ENCODE measurements around the gene KHSRP.
A peak's percentile ranks its signal among the peaks of the same experiment; 100 is the strongest.

The KHSRP gene

DNA sequence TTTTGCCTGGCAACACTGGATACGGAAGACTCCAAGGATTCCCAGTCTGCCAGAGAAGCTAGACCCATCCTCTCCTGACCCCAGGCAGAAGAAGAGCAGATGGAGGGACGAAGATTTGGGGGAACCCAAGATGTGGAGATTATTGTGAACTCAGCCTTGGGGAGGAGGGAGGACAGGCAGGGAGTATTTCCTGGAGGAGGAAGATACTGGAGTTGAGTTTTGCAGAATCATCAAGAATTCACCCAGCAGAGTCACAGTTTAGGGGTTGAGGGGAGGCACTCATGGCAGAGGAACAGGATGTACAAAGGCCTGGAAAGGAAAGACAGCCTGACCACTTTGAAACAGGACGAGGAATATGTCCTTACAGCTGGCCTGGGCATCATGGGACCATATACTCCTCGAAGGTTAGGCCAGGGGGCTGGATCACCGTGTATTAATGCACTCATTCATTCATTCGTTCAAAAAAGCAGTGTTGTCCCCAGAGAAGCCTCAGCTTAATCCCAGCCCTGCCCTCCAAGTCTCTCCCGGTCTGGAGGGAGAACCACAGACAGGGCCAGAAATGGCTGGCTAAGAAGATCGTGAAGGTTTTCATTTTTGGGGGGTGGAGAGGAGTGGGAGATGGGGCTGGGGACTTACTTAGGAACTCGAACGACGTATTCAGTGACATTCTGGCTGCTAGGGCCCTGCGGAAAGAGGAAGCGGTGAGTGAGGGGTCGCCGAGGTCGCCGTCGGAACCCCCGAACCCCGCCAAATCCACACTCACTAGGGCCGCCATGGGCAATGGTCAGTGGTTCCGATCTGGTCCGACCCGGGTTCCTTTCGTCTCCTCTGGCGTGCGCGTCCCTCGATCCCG lies 32.2 kb downstream of the KHSRP start:
- DNase-seq (ENCODE audit: low read depth): no peak
- peak overlapping the region; percentile 88 for H3K4me3 ChIP-seq (ENCODE audit: low read depth, low read length)
- TF ChIP-seq, protein P1, sequence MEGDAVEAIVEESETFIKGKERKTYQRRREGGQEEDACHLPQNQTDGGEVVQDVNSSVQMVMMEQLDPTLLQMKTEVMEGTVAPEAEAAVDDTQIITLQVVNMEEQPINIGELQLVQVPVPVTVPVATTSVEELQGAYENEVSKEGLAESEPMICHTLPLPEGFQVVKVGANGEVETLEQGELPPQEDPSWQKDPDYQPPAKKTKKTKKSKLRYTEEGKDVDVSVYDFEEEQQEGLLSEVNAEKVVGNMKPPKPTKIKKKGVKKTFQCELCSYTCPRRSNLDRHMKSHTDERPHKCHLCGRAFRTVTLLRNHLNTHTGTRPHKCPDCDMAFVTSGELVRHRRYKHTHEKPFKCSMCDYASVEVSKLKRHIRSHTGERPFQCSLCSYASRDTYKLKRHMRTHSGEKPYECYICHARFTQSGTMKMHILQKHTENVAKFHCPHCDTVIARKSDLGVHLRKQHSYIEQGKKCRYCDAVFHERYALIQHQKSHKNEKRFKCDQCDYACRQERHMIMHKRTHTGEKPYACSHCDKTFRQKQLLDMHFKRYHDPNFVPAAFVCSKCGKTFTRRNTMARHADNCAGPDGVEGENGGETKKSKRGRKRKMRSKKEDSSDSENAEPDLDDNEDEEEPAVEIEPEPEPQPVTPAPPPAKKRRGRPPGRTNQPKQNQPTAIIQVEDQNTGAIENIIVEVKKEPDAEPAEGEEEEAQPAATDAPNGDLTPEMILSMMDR (IDR thresholded peaks at IDR 0.05; ENCODE audit: low read depth, low read length, missing control alignments): no peak

GRCh38 chr19:6387372-6387771 lies 37.2 kb downstream of the KHSRP start:
- H3K4me3 ChIP-seq (ENCODE audit: low read depth, low read length): no peak overlapping the region
- TF ChIP-seq, protein P1 (IDR thresholded peaks at IDR 0.05; ENCODE audit: low read depth, low read length, missing control alignments): no peak
- no peak for DNase-seq (ENCODE audit: low read depth)

DNA sequence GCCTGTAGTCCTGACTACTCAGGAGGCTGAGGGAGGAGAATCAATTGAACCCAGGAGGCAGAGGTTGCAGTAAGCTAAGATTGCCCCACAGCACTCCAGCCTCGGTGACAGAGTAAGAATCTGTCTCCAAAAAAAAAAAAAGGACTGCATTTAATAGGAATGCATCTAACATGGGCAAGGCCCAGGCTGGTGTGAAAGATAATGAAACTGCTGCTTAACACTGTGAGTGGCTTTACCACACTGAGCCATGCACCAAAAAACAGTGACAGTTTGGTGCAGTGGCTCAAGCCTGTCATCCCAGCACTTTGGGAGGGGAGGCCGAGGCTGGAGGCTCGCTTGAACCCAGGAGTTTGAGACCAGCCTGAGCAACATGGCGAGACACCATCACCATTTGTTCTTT lies 40.2 kb downstream of the KHSRP start:
- TF ChIP-seq, protein P1 (IDR thresholded peaks at IDR 0.05; ENCODE audit: low read depth, low read length, missing control alignments): no peak

GRCh38 chr19:6383188-6383587 lies 41.4 kb downstream of the KHSRP start:
- TF ChIP-seq, protein P1 (IDR thresholded peaks at IDR 0.05; ENCODE audit: low read depth, low read length, missing control alignments): no peak
- no peak for DNase-seq (ENCODE audit: low read depth)
- H3K4me3 ChIP-seq (ENCODE audit: low read depth, low read length): no peak overlapping the region

More for the DNA sequence above, 40.2 kb downstream of the KHSRP start:
- H3K4me3 ChIP-seq (ENCODE audit: low read depth, low read length): no peak overlapping the region
- no peak for DNase-seq (ENCODE audit: low read depth)

DNA sequence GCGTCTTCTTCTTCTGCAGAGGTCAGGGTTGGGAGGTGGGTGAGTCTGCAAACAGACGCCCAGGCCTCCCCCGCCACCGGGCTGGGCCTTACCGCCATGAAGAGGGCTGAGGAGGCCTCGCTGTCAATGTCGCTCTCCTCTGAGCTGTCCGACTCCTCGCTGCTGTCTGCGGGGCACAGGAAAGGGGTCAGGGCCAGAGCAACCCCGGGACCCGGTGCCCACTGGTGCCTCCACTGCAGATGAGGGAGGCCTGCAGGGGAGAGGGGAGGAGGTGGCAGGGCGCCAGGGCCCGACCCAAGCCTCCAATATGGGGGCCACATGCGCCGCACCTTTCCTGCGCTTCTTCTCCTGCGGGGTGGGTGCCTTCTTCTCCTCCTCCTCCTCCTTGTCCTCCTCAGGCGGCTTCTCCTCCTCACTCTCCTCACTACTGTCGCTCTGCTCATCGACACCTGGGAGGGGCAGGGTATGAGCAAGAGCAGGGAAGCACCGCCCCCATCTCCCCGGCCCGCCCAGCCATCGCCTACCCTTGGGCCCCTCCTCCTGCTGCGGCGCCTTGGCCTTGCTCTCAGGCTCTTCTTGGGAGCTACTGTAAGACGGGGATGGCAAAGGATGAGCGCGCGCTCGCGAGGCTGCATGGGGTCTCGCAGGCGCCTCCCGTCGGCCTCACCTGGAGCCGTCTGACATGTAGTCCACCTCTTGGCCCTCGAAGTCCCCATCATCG lies 43.4 kb downstream of the KHSRP start:
- H3K4me3 ChIP-seq (ENCODE audit: low read depth, low read length): no peak overlapping the region
- TF ChIP-seq, protein P1 (IDR thresholded peaks at IDR 0.05; ENCODE audit: low read depth, low read length, missing control alignments): no peak
- DNase-seq (ENCODE audit: low read depth): no peak

DNA sequence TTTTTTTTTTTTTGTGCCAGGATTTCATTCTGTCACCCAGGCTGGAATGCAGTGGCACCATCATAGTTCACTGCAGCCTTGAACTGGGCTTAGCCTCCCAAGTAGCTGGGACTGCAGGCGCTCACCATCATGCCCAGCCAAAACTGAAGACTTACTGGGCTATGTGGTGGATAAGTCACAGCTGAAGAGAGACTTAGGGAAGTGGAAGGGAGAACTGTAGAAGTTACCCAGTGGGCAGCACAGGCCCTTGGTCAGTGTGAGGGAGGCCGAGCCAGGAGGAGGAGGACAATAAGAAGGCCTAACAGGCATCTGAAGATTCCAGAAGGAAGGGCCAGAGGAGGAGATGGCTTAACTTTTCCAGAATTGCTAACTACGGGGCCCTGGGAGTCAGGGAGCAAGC lies 44.9 kb downstream of the KHSRP start:
- no peak for DNase-seq (ENCODE audit: low read depth)
- TF ChIP-seq, protein P1 (IDR thresholded peaks at IDR 0.05; ENCODE audit: low read depth, low read length, missing control alignments): no peak
- H3K4me3 ChIP-seq (ENCODE audit: low read depth, low read length): no peak overlapping the region
